NOMO-1 treated with DMSO at 0.1 percent for 48 hours (cell line): Measurements from ENCODE around the gene CDRT15L2.
"Not testable (repeated sequence)": the region's sequence is repeated elsewhere in the genome, so short reads cannot be mapped to it uniquely, and the experiment has no call there.

Source experiments
- DNase-seq: peaks from one replicate; lab custom pipeline; 2025; ENCODE audit not compliant: unreplicated experiment; lab: John Stamatoyannopoulos, UW

CDRT15L2 gene

GRCh38 chr17:20573216-20573615 is 6.3 kb upstream of the CDRT15L2 start:
- DNase-seq: not testable (repeated sequence)

GRCh38 chr17:20575071-20575470 is 4.5 kb upstream of the CDRT15L2 start:
- not testable (repeated sequence) for DNase-seq

GRCh38 chr17:20583891-20584577 is 4.5 kb downstream of the CDRT15L2 start:
- not testable (repeated sequence) for DNase-seq

GRCh38 chr17:20588744-20589453 is 9.4 kb downstream of the CDRT15L2 start:
- DNase-seq: not testable (repeated sequence)

- DNase-seq: not testable (repeated sequence)
These were observed 9.9 kb downstream of the CDRT15L2 start for GRCh38 chr17:20589454-20589810.

GRCh38 chr17:20591040-20591439 is 11.5 kb downstream of the CDRT15L2 start:
- DNase-seq: not testable (repeated sequence)

- DNase-seq: not testable (repeated sequence)
These were observed 26.0 kb downstream of the CDRT15L2 start for GRCh38 chr17:20605568-20605967.

- not testable (repeated sequence) for DNase-seq
These were observed 30.0 kb downstream of the CDRT15L2 start for GRCh38 chr17:20609490-20609889.

- DNase-seq: no peak
These were observed 31.8 kb downstream of the CDRT15L2 start for GRCh38 chr17:20611309-20611708.

- DNase-seq: no peak
These were observed 33.1 kb downstream of the CDRT15L2 start for GRCh38 chr17:20612635-20613034.

GRCh38 chr17:20613248-20613647 is 33.7 kb downstream of the CDRT15L2 start:
- DNase-seq: no peak

- DNase-seq: no peak
These were observed 34.4 kb downstream of the CDRT15L2 start for GRCh38 chr17:20613905-20614304.

GRCh38 chr17:20615461-20615860 is 35.9 kb downstream of the CDRT15L2 start:
- DNase-seq: not testable (repeated sequence)
